ENCODE results near the gene MEF2C.

MEF2C gene

GRCh38 chr5:88881571-88881971, 1.4 kb downstream of the MEF2C start:
- H3K9me3 Mint-ChIP-seq, result no peaks in the 10 kb centered on the region
- peak overlapping the region; percentile 95 for H3K4me3 Mint-ChIP-seq
- H3K27ac Mint-ChIP-seq, result no peak overlapping the region
- peaks cover 7% of the 10 kb centered on the region for H3K4me1 Mint-ChIP-seq
- TF ChIP-seq, protein P1, sequence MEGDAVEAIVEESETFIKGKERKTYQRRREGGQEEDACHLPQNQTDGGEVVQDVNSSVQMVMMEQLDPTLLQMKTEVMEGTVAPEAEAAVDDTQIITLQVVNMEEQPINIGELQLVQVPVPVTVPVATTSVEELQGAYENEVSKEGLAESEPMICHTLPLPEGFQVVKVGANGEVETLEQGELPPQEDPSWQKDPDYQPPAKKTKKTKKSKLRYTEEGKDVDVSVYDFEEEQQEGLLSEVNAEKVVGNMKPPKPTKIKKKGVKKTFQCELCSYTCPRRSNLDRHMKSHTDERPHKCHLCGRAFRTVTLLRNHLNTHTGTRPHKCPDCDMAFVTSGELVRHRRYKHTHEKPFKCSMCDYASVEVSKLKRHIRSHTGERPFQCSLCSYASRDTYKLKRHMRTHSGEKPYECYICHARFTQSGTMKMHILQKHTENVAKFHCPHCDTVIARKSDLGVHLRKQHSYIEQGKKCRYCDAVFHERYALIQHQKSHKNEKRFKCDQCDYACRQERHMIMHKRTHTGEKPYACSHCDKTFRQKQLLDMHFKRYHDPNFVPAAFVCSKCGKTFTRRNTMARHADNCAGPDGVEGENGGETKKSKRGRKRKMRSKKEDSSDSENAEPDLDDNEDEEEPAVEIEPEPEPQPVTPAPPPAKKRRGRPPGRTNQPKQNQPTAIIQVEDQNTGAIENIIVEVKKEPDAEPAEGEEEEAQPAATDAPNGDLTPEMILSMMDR (IDR thresholded peaks at IDR 0.05), result no peak
- peaks cover 62% of the 10 kb centered on the region for H3K27me3 Mint-ChIP-seq (ENCODE audit: low read depth, poor library complexity)
- no peaks in the 10 kb centered on the region for H3K36me3 Mint-ChIP-seq (ENCODE audit: low read depth)
- DNase-seq, result no peak

DNA sequence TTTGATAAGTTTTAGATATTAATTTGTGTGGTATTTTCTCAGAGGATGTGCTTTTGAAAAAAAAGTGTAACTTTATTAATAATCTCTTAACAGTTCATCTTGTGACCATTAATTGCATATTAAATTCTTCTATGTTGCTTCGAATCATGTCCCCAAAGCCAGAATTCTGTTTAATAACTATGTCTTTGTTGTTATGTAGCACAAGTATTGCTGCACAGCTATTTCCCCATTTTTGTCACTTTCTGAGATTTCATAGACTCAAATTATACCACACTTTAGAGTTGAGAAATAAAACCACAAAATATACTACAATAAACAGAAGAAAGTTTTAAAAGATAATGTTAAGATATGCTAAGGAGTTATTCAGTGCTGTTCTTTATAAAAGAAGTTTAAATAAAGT, 2.8 kb downstream of the MEF2C start:
- no peaks in the 10 kb centered on the region for H3K36me3 Mint-ChIP-seq (ENCODE audit: low read depth)
- H3K27me3 Mint-ChIP-seq (ENCODE audit: low read depth, poor library complexity), result peaks cover 50% of the 10 kb centered on the region
- peaks cover 7% of the 10 kb centered on the region for H3K4me1 Mint-ChIP-seq
- H3K27ac Mint-ChIP-seq, result no peak overlapping the region
- DNase-seq, result no peak
- TF ChIP-seq, protein P1 (IDR thresholded peaks at IDR 0.05), result no peak
- no peaks in the 10 kb centered on the region for H3K9me3 Mint-ChIP-seq
- H3K4me3 Mint-ChIP-seq, result no peak overlapping the region

GRCh38 chr5:88879724-88880123, 3.3 kb downstream of the MEF2C start:
- peaks cover 46% of the 10 kb centered on the region for H3K27me3 Mint-ChIP-seq (ENCODE audit: low read depth, poor library complexity)
- DNase-seq, result no peak
- no peaks in the 10 kb centered on the region for H3K9me3 Mint-ChIP-seq
- H3K4me1 Mint-ChIP-seq, result peaks cover 7% of the 10 kb centered on the region
- no peak overlapping the region for H3K4me3 Mint-ChIP-seq
- TF ChIP-seq, protein P1 (IDR thresholded peaks at IDR 0.05), result no peak
- no peaks in the 10 kb centered on the region for H3K36me3 Mint-ChIP-seq (ENCODE audit: low read depth)
- H3K27ac Mint-ChIP-seq, result no peak overlapping the region

GRCh38 chr5:88878976-88879375, 4.0 kb downstream of the MEF2C start:
- Mint-ChIP-seq H3K27me3 (ENCODE audit: low read depth, poor library complexity) (peaks cover 39% of the 10 kb centered on the region), H3K36me3 (ENCODE audit: low read depth) (no peaks in the 10 kb centered on the region), H3K4me1 (peaks cover 7% of the 10 kb centered on the region), H3K27ac (no peak overlapping the region), H3K4me3 (no peak overlapping the region), H3K9me3 (no peaks in the 10 kb centered on the region)
- TF ChIP-seq, protein P1 (IDR thresholded peaks at IDR 0.05), result no peak
- DNase-seq, result no peak

GRCh38 chr5:88877826-88878225, 5.2 kb downstream of the MEF2C start:
- Mint-ChIP-seq H3K9me3 (no peaks in the 10 kb centered on the region), H3K4me3 (no peak overlapping the region), H3K4me1 (peaks cover 7% of the 10 kb centered on the region), H3K36me3 (ENCODE audit: low read depth) (no peaks in the 10 kb centered on the region), H3K27me3 (ENCODE audit: low read depth, poor library complexity) (peaks cover 31% of the 10 kb centered on the region), H3K27ac (no peak overlapping the region)
- TF ChIP-seq, protein P1 (IDR thresholded peaks at IDR 0.05), result no peak
- no peak for DNase-seq

- no peaks in the 10 kb centered on the region for H3K36me3 Mint-ChIP-seq (ENCODE audit: low read depth)
- DNase-seq, result no peak
- H3K27ac Mint-ChIP-seq, result no peak overlapping the region
- peaks cover 20% of the 10 kb centered on the region for H3K27me3 Mint-ChIP-seq (ENCODE audit: low read depth, poor library complexity)
- no peaks in the 10 kb centered on the region for H3K4me1 Mint-ChIP-seq
- TF ChIP-seq, protein P1 (IDR thresholded peaks at IDR 0.05), result no peak
- no peaks in the 10 kb centered on the region for H3K9me3 Mint-ChIP-seq
- no peak overlapping the region for H3K4me3 Mint-ChIP-seq
Observed at GRCh38 chr5:88876714-88877113, 6.3 kb downstream of the MEF2C start.
